Nephron progenitor cell (in vitro differentiated cells): ENCODE results near the gene FAM241B.

Experiments used
- DNase-seq: peaks from one replicate; pipeline ENCODE4 v3.0.0; 2021
- H3K27ac Mint-ChIP-seq: 2 replicates; pipeline ENCODE4 v1.8.0; 2021; ENCODE audit warnings: mild to moderate bottlenecking, moderate library complexity, mixed read lengths
- H3K27me3 Mint-ChIP-seq: 2 replicates; pipeline ENCODE4 v1.8.0; 2021; ENCODE audit warnings: mild to moderate bottlenecking, low read depth, mixed read lengths; ENCODE audit not compliant: poor library complexity
- H3K36me3 Mint-ChIP-seq: 2 replicates; pipeline ENCODE4 v1.8.0; 2021; ENCODE audit warnings: low read depth, mixed read lengths
- H3K4me1 Mint-ChIP-seq: 2 replicates; pipeline ENCODE4 v1.8.0; 2021; ENCODE audit warnings: mixed read lengths
- H3K4me3 Mint-ChIP-seq: 2 replicates; pipeline ENCODE4 v1.8.0; 2021; ENCODE audit warnings: mild to moderate bottlenecking, moderate library complexity, mixed read lengths
- H3K9me3 Mint-ChIP-seq: 2 replicates; pipeline ENCODE4 v1.8.0; 2021; ENCODE audit warnings: mild to moderate bottlenecking, moderate library complexity, mixed read lengths
- CTCF ChIP-seq: fragments of 200-600 bp; sonication (generic); IDR thresholded peaks from 2 replicates; pipeline ENCODE4 v1.5.0; 2021; ENCODE audit warnings: antibody characterized with exemption

FAM241B gene

DNA sequence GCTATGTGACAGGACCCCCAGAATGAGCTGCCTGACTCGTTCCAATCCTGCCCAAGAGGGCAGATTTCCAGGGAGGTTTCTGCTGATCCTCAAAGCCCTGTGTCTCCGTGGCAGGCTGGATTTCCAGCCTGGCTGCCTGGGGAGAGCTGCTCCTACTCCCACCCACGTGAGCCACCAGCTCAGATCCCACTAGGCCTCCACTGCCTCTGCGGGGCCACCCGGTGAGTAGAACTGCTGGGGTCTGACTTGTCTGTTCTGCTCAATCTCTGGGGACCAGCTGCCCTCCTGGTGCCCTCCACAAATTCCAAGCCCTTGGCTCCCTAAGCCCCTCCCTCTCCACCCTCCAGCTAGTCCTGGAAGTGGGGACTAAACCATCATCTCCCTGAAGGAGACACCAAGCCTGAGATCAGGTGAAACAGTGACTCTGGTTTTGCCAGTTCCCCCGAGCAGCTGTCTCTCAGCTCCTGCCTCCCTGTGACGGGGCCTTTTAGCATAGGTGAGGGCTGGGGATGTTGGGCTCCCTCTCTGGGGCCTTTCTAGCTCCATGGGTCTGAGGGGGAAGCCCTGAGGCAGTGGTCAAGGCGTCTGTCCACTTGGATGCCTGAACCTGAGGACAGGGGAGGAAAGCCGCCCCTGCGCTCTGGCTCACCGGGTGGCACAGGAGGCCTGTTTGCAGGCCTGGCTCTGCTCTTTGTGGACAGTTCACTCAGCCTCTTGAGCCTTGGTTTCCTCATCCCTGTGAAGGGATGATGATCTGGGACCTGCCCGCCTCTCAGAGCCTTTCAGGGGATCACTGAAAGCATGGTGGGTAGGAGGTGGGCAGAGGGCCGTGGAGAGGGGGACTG, 5.6 kb downstream of the FAM241B start:
- peaks cover 20% of the 10 kb centered on the region for H3K4me1 Mint-ChIP-seq
- peaks cover 14% of the 10 kb centered on the region for H3K36me3 Mint-ChIP-seq
- H3K4me3 Mint-ChIP-seq: no peak overlapping the region
- no peak for TF ChIP-seq CTCF
- H3K9me3 Mint-ChIP-seq: no peaks in the 10 kb centered on the region
- no peak overlapping the region for H3K27ac Mint-ChIP-seq
- peaks cover 26% of the 10 kb centered on the region for H3K27me3 Mint-ChIP-seq
- DNase-seq: no peak

GRCh38 chr10:69636273-69636575, 6.2 kb downstream of the FAM241B start:
- Mint-ChIP-seq H3K27ac (no peak overlapping the region), H3K4me1 (peaks cover 26% of the 10 kb centered on the region), H3K4me3 (no peak overlapping the region), H3K27me3 (peaks cover 20% of the 10 kb centered on the region), H3K36me3 (peaks cover 14% of the 10 kb centered on the region), H3K9me3 (no peaks in the 10 kb centered on the region)
- no peak for DNase-seq
- TF ChIP-seq CTCF: no peak

- DNase-seq: no peak
- no peak for TF ChIP-seq CTCF
- H3K4me1 Mint-ChIP-seq: peaks cover 30% of the 10 kb centered on the region
Measured at GRCh38 chr10:69636626-69637605, 6.9 kb downstream of the FAM241B start.

GRCh38 chr10:69638642-69639041, 8.6 kb downstream of the FAM241B start:
- Mint-ChIP-seq H3K9me3 (peaks cover 3% of the 10 kb centered on the region), H3K4me1 (peaks cover 30% of the 10 kb centered on the region), H3K27ac (no peak overlapping the region), H3K36me3 (peaks cover under 1% of the 10 kb centered on the region), H3K27me3 (peaks cover 22% of the 10 kb centered on the region), H3K4me3 (no peak overlapping the region)
- no peak for TF ChIP-seq CTCF
- no peak for DNase-seq

More at GRCh38 chr10:69636626-69637605, 6.9 kb downstream of the FAM241B start:
- Mint-ChIP-seq H3K9me3 (no peaks in the 10 kb centered on the region), H3K36me3 (peaks cover 14% of the 10 kb centered on the region), H3K27me3 (peaks cover 16% of the 10 kb centered on the region), H3K27ac (no peak overlapping the region), H3K4me3 (no peak overlapping the region)

DNA sequence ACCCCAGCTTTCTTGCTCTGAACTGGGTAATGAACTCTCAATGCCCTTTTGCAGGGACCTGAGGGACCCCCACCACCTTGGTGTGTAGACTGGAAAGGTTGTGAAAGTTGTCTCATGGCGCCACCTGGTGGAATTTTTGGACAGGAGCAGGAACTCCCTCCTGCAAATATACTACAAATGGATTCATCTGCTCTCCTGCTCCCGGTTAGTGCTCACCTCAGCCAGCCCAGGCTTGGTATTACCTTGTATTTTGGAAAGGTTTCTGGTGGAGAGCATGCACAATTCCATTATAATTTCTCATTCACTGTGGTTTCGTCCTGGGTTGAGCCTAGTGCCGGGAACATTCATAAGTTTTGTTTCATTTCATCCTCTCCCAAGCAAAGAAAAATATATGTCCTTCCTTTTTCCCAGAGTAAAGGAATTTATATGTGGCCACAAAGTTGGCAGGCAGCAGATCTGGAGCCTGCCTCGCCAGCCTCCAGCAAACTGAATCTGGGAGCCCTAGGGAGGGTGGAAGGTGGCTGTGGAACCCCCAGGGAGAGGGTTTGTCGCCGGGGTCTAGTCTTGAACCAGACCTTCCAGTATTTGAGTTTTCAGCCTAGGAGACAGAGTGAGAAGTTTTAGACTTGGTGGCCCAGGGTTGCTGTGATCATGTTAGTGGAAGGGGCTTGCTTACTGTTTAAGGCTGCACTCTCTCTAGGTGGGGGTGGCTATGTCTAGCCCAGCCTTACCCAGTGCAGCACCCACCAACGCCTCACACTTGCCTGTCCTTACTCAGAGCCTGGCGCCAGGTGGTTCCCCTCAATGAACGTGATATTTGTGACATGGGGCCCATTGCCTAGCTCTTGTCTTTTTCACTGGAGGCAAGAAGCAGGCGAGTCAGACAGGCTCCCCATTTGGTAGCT, 9.5 kb downstream of the FAM241B start:
- peak; percentile 87 for TF ChIP-seq CTCF
- no peak overlapping the region for H3K27ac Mint-ChIP-seq
- no peak overlapping the region for H3K4me3 Mint-ChIP-seq
- H3K27me3 Mint-ChIP-seq: peaks cover 23% of the 10 kb centered on the region
- H3K9me3 Mint-ChIP-seq: peaks cover 3% of the 10 kb centered on the region
- peak; percentile 79 for DNase-seq
- H3K4me1 Mint-ChIP-seq: peaks cover 31% of the 10 kb centered on the region
- H3K36me3 Mint-ChIP-seq: no peaks in the 10 kb centered on the region
